Mucosa of stomach (tissue), 1 donor: ENCODE measurements around the gene SLC8A1.

Source experiments
- H3K27me3 ChIP-seq: one replicate; pipeline ENCODE4 v1.7.0; 2013; ENCODE audit warnings: mild to moderate bottlenecking, low read length; ENCODE audit not compliant: control insufficient read depth, insufficient read depth
- H3K36me3 ChIP-seq: one replicate; pipeline ENCODE4 v1.7.0; 2013; ENCODE audit warnings: low read length; ENCODE audit not compliant: control insufficient read depth, insufficient read depth
- H3K4me1 ChIP-seq: one replicate; pipeline ENCODE4 v1.7.0; 2013; ENCODE audit warnings: mild to moderate bottlenecking, low read length; ENCODE audit not compliant: control insufficient read depth, insufficient read depth
- H3K4me3 ChIP-seq: one replicate; pipeline ENCODE4 v1.7.0; 2013; ENCODE audit warnings: low read length
- H3K9ac ChIP-seq: one replicate; pipeline ENCODE4 v1.7.0; 2013; ENCODE audit warnings: mild to moderate bottlenecking, low read length, moderate library complexity
- H3K9me3 ChIP-seq: one replicate; pipeline ENCODE4 v1.7.0; 2013; ENCODE audit warnings: mild to moderate bottlenecking, low read length, moderate library complexity; ENCODE audit not compliant: control insufficient read depth
- donor health status: Pancreatic carcinoma.

The SLC8A1 gene

DNA sequence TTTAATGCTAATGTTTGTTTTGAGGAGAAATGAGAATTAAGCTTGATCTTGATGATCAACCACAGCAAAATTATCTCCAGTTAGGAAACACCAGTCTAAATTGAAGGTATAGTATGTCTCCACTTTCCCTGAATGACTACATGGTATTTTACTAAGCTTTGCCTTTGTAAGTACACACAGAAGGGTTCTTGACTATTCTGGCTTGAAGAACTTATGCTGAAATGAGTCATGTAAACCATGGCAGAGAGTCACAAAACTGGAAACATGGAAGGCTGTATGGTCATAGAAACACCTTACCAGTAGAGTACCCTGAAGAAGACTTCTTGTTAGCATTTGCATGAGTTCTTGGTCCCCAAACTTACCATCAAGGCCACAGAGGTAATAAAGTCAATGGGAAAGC, 250.5 kb downstream of the SLC8A1 start:
- no peak overlapping the region for H3K4me3 ChIP-seq
- no peak overlapping the region for H3K9ac ChIP-seq
- H3K4me1 ChIP-seq, result peaks cover 6% of the 10 kb centered on the region
- H3K36me3 ChIP-seq, result no peaks in the 10 kb centered on the region
- no peaks in the 10 kb centered on the region for H3K9me3 ChIP-seq
- H3K27me3 ChIP-seq, result no peaks in the 10 kb centered on the region

DNA sequence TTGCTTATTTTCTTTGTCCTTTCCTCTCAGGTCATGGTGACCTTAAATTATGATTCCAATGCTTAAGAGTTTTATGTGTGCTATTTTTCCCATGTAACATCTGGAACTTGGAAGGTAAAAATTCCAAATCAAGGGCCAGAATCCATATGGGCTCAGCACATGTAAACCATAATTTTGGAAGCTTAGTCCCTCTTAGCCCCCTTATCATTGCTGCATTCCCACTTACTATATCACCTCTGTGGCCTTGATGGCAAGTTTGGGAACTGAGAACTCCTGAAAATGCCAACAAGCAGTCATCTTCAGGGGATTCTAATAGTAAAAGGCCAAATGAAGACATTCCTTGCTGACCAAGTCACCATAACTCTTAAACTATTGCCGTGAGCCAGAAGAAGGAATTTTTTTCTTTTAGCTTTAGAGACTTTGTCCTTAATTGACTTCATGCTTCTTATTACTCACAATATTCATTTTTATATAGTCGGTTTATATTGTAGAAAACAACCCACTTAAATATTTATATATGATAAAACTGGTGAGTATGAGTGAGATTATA, 251.4 kb downstream of the SLC8A1 start:
- H3K4me3 ChIP-seq, result no peak overlapping the region
- H3K4me1 ChIP-seq, result peaks cover 6% of the 10 kb centered on the region
- H3K36me3 ChIP-seq, result no peaks in the 10 kb centered on the region
- H3K27me3 ChIP-seq, result no peaks in the 10 kb centered on the region
- H3K9ac ChIP-seq, result no peak overlapping the region
- no peaks in the 10 kb centered on the region for H3K9me3 ChIP-seq

DNA sequence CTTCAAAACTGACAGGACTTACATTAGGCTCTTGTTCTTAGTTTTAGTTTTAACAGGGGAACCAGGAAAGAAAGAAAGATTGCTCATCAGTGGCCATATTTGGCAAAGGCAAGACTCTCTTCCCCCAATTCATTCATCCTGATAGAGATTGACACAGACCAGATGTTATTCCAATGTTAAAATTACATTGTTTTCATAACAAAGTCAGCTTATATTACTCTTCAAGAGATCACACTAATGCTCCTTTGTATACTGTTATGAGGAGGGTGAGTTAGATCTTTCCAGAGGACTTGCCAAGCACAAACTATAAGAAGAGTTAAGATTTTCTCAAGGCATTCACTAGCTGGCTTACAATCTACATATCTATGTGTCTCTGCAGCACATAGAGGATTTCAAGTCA, 252.1 kb downstream of the SLC8A1 start:
- no peaks in the 10 kb centered on the region for H3K9me3 ChIP-seq
- H3K4me3 ChIP-seq, result no peak overlapping the region
- H3K4me1 ChIP-seq, result peaks cover 6% of the 10 kb centered on the region
- H3K27me3 ChIP-seq, result no peaks in the 10 kb centered on the region
- no peaks in the 10 kb centered on the region for H3K36me3 ChIP-seq
- no peak overlapping the region for H3K9ac ChIP-seq

DNA sequence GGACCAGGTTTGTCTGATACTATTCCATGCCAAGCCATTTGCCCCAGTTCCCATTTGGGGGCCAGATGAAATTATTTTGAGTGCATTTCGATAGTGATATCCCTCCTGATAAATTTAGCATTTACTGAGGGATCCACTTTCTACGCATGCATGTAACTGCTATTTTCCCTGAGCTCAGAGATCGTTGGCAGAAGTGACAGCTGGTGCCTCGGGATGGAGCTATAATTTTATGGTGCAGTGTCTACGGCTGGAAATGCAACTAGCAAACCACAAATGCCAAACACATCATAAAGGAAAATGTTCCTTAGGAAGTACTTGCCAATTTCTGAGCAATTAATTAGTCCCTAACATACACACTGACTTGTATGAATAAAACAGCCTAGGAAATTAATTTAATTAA, 254.8 kb downstream of the SLC8A1 start:
- Histone ChIP-seq H3K4me3 (no peak overlapping the region), H3K9me3 (no peaks in the 10 kb centered on the region), H3K27me3 (no peaks in the 10 kb centered on the region), H3K4me1 (peaks cover 10% of the 10 kb centered on the region), H3K9ac (no peak overlapping the region), H3K36me3 (no peaks in the 10 kb centered on the region)

DNA sequence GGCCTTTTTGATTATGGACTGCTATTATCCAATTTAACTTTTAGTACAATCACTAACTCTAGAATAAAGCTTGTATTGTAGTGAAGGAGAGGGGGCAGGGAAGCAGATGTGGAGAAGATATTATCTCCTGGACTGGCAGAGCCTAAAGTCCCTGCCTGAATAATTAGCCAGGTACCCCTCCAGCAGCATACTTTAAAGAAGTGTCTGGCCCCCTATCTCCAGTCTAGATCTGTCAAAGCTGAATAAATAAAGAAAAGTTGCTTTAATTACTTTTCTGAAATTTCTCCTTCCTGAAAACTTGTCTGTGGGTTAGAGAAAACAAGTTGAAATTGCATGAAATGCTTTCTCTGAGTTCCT, 258.2 kb downstream of the SLC8A1 start:
- peaks cover 10% of the 10 kb centered on the region for H3K4me1 ChIP-seq
- no peaks in the 10 kb centered on the region for H3K9me3 ChIP-seq
- H3K36me3 ChIP-seq, result no peaks in the 10 kb centered on the region
- H3K9ac ChIP-seq, result no peak overlapping the region
- no peaks in the 10 kb centered on the region for H3K27me3 ChIP-seq
- H3K4me3 ChIP-seq, result no peak overlapping the region

DNA sequence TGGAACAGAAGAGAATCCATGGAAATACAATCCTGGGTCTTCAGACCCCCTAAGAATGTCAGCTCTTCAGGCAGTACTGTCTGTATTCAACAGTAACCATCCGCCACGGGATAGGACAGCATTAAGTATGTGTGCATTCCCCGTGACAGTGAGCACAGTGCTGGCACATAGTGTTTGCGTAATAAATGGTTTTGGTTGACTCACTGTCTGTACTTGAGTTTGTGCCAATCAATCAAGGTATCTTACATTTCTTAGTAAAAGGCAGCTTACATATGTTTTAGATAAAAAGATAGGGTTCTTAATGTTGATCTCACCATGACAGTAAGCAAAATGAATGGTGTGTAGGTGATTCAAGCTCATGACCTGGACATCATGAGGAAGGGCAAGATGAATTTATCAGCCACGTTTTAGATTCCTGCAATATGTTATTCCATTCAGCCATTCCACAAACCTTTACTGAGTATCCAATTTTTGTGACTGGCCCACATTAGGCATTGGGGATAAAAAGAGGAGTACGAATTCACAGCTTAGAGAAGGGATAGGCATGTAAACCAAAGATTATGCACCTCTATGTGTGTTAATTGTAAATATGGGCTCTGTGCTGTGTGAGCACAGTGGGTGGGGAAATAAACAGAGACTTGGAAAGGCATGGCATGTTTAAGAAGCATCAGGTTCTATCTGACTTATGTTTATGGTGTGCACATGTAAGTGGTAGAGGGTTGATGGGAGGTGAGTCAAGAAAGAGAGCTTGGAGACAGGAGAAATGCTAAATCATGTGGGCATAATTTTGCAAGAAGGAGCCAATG, 258.8 kb downstream of the SLC8A1 start:
- Histone ChIP-seq H3K9me3 (no peaks in the 10 kb centered on the region), H3K27me3 (no peaks in the 10 kb centered on the region), H3K36me3 (no peaks in the 10 kb centered on the region), H3K9ac (no peak overlapping the region), H3K4me1 (peaks cover 10% of the 10 kb centered on the region), H3K4me3 (no peak overlapping the region)

DNA sequence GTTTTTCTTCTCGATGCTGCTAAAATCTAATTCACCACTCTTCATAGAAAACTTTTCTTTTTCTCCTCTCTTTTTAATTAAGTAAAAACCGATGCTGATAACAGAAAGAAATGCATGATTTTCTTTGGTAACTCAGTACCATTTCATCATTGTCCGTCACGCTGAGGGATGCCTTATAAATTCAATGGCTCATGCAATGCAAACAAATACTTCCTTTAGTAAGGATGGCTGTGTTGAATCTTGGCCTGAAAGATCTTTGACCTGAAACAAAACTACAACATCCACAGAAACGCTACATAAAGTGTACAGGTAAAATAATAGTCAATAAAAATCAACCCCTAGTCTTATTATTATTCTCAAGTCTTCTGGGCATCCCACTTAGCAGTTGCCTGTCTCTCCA, 261.4 kb downstream of the SLC8A1 start:
- no peaks in the 10 kb centered on the region for H3K9me3 ChIP-seq
- H3K4me3 ChIP-seq, result no peak overlapping the region
- no peaks in the 10 kb centered on the region for H3K36me3 ChIP-seq
- H3K27me3 ChIP-seq, result no peaks in the 10 kb centered on the region
- no peak overlapping the region for H3K9ac ChIP-seq
- H3K4me1 ChIP-seq, result peaks cover 10% of the 10 kb centered on the region

DNA sequence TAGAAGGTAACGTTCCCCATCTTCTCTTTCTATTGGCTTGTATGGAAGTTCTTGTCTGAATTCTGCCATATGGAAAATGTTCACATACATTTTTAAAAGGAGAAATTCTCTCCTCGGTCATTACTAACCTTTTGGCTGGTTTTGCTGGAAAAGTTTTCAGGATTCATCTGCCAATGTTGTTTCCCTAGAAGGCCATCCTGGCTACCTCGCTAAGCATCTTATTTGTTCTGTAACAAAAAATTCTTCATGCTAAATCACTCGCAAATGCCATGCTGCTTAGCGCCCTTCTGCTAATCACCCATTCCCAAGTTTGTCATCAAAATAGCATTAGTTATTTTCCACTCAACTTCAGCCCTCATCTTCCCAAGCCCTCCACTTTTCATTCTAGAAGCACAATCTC, 262.0 kb downstream of the SLC8A1 start:
- H3K9me3 ChIP-seq, result no peaks in the 10 kb centered on the region
- no peak overlapping the region for H3K9ac ChIP-seq
- no peak overlapping the region for H3K4me3 ChIP-seq
- H3K36me3 ChIP-seq, result no peaks in the 10 kb centered on the region
- peaks cover 10% of the 10 kb centered on the region for H3K4me1 ChIP-seq
- H3K27me3 ChIP-seq, result no peaks in the 10 kb centered on the region

DNA sequence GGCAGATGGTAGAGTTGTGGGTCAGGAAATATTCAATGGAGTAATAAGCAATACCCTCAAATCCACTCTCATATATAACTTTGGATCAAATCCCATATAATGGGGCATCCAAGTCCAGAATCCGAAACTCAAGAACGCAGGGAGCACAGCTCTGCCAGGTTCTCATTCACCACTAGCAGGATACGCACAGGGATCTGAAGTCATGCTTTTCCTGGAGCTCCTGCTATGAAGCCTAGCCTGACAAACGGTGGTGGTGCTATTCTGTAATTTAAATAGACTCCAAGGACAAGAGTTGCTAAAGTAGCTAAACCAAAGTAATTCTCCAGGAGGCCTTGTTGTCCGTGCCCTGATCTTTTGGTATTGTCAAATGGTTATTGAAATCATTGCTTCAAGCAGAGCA, 264.8 kb downstream of the SLC8A1 start:
- Histone ChIP-seq H3K36me3 (no peaks in the 10 kb centered on the region), H3K9ac (no peak overlapping the region), H3K9me3 (no peaks in the 10 kb centered on the region), H3K4me3 (no peak overlapping the region), H3K27me3 (no peaks in the 10 kb centered on the region), H3K4me1 (no peaks in the 10 kb centered on the region)

DNA sequence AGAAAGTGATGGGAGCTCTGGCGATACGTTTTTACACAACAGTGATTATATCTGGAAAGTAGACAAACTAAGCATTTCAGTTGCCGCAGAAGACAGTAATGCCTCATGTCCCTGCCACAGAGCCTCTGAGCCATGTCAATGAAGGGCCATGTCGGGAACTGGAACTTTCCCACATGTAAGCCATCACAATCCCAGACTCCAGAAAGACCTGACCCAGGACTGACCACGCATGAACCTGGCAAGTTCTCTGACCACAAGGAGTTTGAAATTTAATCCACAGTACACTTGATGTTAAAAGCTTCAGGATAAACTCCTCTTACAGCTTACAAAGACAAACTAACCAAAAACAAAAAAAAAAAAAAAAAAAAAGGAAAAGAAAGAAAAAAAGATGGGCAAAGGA, 267.3 kb downstream of the SLC8A1 start:
- no peaks in the 10 kb centered on the region for H3K9me3 ChIP-seq
- no peaks in the 10 kb centered on the region for H3K36me3 ChIP-seq
- no peaks in the 10 kb centered on the region for H3K4me1 ChIP-seq
- H3K4me3 ChIP-seq, result no peak overlapping the region
- H3K9ac ChIP-seq, result no peak overlapping the region
- no peaks in the 10 kb centered on the region for H3K27me3 ChIP-seq

DNA sequence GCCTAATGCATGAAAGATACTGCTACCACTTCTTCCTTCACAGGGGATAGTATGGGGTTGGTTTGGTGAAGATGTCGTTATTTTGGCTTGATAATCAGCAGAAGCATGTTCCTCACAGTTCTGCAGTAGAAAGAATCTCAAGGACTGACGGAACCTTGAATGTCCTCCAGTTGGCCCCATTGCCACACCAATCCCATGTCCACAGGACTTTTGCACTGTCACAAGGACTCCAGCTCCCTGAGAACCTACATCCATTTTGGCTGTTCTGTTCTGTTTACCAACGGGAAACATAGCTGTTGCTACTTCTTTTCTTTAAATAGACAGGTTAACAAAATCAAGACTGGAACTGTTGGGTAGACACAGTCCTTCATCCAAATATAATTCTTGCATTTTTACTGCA, 270.0 kb downstream of the SLC8A1 start:
- Histone ChIP-seq H3K9ac (no peak overlapping the region), H3K4me3 (no peak overlapping the region), H3K36me3 (no peaks in the 10 kb centered on the region), H3K4me1 (no peaks in the 10 kb centered on the region), H3K27me3 (no peaks in the 10 kb centered on the region), H3K9me3 (no peaks in the 10 kb centered on the region)

DNA sequence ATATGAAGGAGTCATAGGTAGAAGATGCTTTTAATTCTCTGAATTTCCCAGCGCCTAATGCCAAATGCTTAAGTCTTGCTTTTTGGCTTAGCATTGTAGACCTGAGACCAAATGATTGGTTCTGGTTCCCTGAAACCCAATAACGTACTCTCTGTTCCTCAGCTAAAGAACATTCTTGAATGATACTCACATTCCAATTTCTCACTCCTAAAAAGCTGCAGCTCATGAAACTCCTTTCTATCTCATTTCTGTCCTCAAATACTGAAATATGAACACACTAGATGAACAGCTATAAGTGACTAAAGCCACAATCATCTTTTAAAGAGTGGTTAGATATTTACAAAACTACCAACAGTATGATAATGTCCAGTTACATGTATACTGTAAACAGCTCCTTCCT, 272.1 kb downstream of the SLC8A1 start:
- Histone ChIP-seq H3K4me1 (no peaks in the 10 kb centered on the region), H3K9ac (no peak overlapping the region), H3K36me3 (no peaks in the 10 kb centered on the region), H3K9me3 (no peaks in the 10 kb centered on the region), H3K27me3 (no peaks in the 10 kb centered on the region), H3K4me3 (no peak overlapping the region)

DNA sequence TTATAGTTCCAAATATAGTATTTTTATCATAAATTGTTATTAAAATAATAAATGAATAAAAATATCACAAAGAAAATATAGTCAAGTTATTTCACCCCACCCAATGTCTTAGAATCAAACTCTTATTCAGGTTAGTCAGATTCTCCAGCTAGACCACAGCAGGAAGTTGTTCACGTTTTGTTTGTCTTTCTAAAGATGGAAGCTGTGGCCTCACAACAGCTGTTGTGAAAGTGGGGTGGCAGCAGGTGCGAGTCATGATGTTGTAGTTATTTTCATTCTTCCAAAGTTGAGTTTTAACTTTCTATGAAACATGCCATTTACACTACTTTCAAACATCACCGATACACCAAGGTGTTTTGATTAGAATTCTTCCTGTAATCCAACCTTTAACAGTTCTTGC, 272.9 kb downstream of the SLC8A1 start:
- Histone ChIP-seq H3K9me3 (no peaks in the 10 kb centered on the region), H3K4me3 (no peak overlapping the region), H3K4me1 (no peaks in the 10 kb centered on the region), H3K27me3 (no peaks in the 10 kb centered on the region), H3K9ac (no peak overlapping the region), H3K36me3 (no peaks in the 10 kb centered on the region)
